ENCODE data around the gene MYLK. TPM values are rescaled to one million over a fixed set of nuclear protein-coding genes. Genes with fewer than 3 reads are reported as not detected.
A peak's percentile ranks its signal among the peaks of the same experiment; 100 is the strongest.

MYLK gene
- total and polyA plus RNA-seq, 2 of the 4 experiments (the other 2 are of a cell fraction): 299 to 484 TPM

DNA sequence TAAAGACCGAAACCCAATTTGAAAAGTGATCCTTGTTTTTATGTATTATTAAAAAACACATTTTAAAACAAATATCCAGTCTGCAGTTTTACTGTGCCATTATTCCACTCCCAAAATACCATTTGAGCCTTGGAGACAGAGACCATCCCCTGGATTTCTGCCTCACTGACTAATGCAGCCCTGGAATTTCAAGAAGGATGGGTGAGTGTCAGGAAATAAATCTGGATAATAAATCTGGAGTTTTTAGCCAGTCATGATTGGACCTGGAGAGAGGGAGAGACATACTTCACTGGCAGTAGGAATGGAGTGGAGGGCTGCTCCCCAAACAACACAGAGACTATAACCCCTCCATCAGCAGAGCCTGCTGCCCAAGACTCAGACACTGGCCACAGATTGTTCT, 123.3 kb downstream of the MYLK start:
- no peaks in the 10 kb centered on the region for H4K20me1 ChIP-seq (ENCODE audit: insufficient read depth, low read length)
- H3K9ac ChIP-seq (ENCODE audit: low read depth, low read length): peak overlapping the region; percentile 2; the same call in 1 of the 2 replicates
- no peak overlapping the region for H2AFZ ChIP-seq (replicated peaks; ENCODE audit: low read length, poor library complexity)
- in situ Hi-C loops (cut with MboI; ENCODE audit: low sequenced_read_pairs): no loop called here
- no peaks in the 10 kb centered on the region for H3K27me3 ChIP-seq (ENCODE audit: control insufficient read depth, insufficient read depth, low read length)
- peak overlapping the region; percentile 93 for H4K91ac ChIP-seq (ENCODE audit: insufficient read depth, low read depth, low read length)
- H2AK9ac ChIP-seq (replicated peaks; ENCODE audit: low read depth, low read length, poor library complexity): no peak overlapping the region
- peak overlapping the region; percentile 92; the same call in 1 of the 2 replicates for H2AK5ac ChIP-seq (ENCODE audit: low read depth, low read length)
- H3K27ac ChIP-seq (ENCODE audit: insufficient read depth, low read length): peak overlapping the region; percentile 38; the same call in 1 of the 2 replicates
- H3K9me3 ChIP-seq (ENCODE audit: control insufficient read depth, insufficient read depth, low read length): no peaks in the 10 kb centered on the region; the same call in 1 of the 2 replicates
- TF ChIP-seq NFE2L2 (IDR thresholded peaks at IDR 0.05; ENCODE audit: low read depth, low read length): no peak
- no peak for TF ChIP-seq BHLHE40 (IDR thresholded peaks at IDR 0.05; ENCODE audit: low read depth, low read length)
- no peak for TF ChIP-seq RCOR1 (IDR thresholded peaks at IDR 0.05; ENCODE audit: insufficient replicate concordance, low read length)
- no peak for TF ChIP-seq RAD21 (IDR thresholded peaks at IDR 0.05; ENCODE audit: low read length)
- no peak for TF ChIP-seq RFX5 (IDR thresholded peaks at IDR 0.05; ENCODE audit: low read depth, low read length)
- no peak for TF ChIP-seq SMC3 (IDR thresholded peaks at IDR 0.05; ENCODE audit: low read depth, low read length)
- no peak for TF ChIP-seq FOS (IDR thresholded peaks at IDR 0.05; ENCODE audit: low read depth, low read length)
- TF ChIP-seq MXI1 (IDR thresholded peaks at IDR 0.05; ENCODE audit: borderline replicate concordance, low read depth, low read length): no peak
- TF ChIP-seq MAFK (IDR thresholded peaks at IDR 0.05; ENCODE audit: low read depth, low read length): no peak
- no peak for TF ChIP-seq CEBPB (IDR thresholded peaks at IDR 0.05; ENCODE audit: low read depth, low read length)
- TF ChIP-seq POLR2A (IDR thresholded peaks at IDR 0.05; ENCODE audit: low read depth, low read length): no peak
- no peak for TF ChIP-seq CHD1 (IDR thresholded peaks at IDR 0.05; ENCODE audit: low read depth, low read length)
- TF ChIP-seq, protein P1, sequence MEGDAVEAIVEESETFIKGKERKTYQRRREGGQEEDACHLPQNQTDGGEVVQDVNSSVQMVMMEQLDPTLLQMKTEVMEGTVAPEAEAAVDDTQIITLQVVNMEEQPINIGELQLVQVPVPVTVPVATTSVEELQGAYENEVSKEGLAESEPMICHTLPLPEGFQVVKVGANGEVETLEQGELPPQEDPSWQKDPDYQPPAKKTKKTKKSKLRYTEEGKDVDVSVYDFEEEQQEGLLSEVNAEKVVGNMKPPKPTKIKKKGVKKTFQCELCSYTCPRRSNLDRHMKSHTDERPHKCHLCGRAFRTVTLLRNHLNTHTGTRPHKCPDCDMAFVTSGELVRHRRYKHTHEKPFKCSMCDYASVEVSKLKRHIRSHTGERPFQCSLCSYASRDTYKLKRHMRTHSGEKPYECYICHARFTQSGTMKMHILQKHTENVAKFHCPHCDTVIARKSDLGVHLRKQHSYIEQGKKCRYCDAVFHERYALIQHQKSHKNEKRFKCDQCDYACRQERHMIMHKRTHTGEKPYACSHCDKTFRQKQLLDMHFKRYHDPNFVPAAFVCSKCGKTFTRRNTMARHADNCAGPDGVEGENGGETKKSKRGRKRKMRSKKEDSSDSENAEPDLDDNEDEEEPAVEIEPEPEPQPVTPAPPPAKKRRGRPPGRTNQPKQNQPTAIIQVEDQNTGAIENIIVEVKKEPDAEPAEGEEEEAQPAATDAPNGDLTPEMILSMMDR (conservative IDR thresholded peaks at IDR 0.05; ENCODE audit: low read depth, low read length): no peak
- no TSS peak for BruUV-seq (replicated peaks)
- H3K36me3 ChIP-seq (ENCODE audit: control insufficient read depth, insufficient read depth, low read length): peaks cover 19% of the 10 kb centered on the region
- ATAC-seq (ENCODE audit: low read depth) (peak; percentile 3; the same call in 1 of the 2 replicates), DNase-seq (no peak)
- H3K23ac ChIP-seq (ENCODE audit: low read depth, low read length): peak overlapping the region; percentile 85
- H2BK120ac ChIP-seq (ENCODE audit: low read depth, low read length): peak overlapping the region; percentile 88
- intact Hi-C loops (cut with micrococcal nuclease): no loop called here
- peaks cover 25% of the 10 kb centered on the region for H3K4me1 ChIP-seq (ENCODE audit: control insufficient read depth, insufficient read depth, low read length)
- H3K56ac ChIP-seq (ENCODE audit: extremely low read depth, insufficient read depth, low read length): 0 out of 2 replicates have a peak overlapping the region, but pooled peaks have one; percentile 25
- peak overlapping the region; percentile 95 for H3K18ac ChIP-seq (ENCODE audit: low read depth, low read length)
- no CpG with 5 or more reads among the region's 1 CpG for WGBS, 2 experiments (ENCODE audit: extremely low coverage in 2 of 2, insufficient read length in 1 of 2)
- H2BK20ac ChIP-seq (ENCODE audit: low read depth, low read length): peak overlapping the region; percentile 89
- ChIA-PET CTCF (no interaction called here), POLR2A (ENCODE audit: unreplicated experiment) (no interaction called here)
- H4K5ac ChIP-seq (ENCODE audit: low read depth, low read length): peak overlapping the region; percentile 89
- H2BK5ac ChIP-seq (ENCODE audit: low read depth, low read length, poor library complexity, severe bottlenecking): peak overlapping the region; percentile 81
- H4K8ac ChIP-seq (ENCODE audit: low read depth in 2 of 2, low read length in 2 of 2): peak overlapping the region; percentile 78 to 86; a peak in 3 of 4 replicates
- dilution Hi-C loops (cut with HindIII; ENCODE audit: low sequenced_read_pairs, unreplicated experiment): no loop called here
- peak overlapping the region; percentile 95 for H3K4ac ChIP-seq (ENCODE audit: low read depth, low read length)
- no peak overlapping the region for H3K4me3 ChIP-seq (ENCODE audit: insufficient read depth, low read depth, low read length)
- peak overlapping the region; percentile 75 for H3K14ac ChIP-seq (replicated peaks; ENCODE audit: low read depth, low read length)
- peaks cover 31 to 73% of the 10 kb centered on the region in 2 experiments for H3K79me1 ChIP-seq (ENCODE audit: low read depth in 1 of 2, low read length in 2 of 2)
- peak overlapping the region; percentile 18; the same call in 2 of the 3 replicates for H2BK15ac ChIP-seq (ENCODE audit: low read depth, low read length)
- no peak overlapping the region for H3K4me2 ChIP-seq (ENCODE audit: low read depth, low read length)
- H3K9me1 ChIP-seq (ENCODE audit: insufficient read depth, low read length): peaks cover 34% of the 10 kb centered on the region

Measured in IMR-90 (cell line).